ENCODE measurements around the gene DYNLT2. TPM values are rescaled to one million over a fixed set of nuclear protein-coding genes. Genes with fewer than 3 reads are reported as not detected.
"Not testable (repeated sequence)": the region's sequence is repeated elsewhere in the genome, so short reads cannot be mapped to it uniquely, and the experiment has no call there.

The DYNLT2 gene
- total RNA-seq, 1 donor from 2014 or later, result 0.73 TPM

GRCh38 chr6:169783971-169784820 lies 32.8 kb upstream of the DYNLT2 start:
- DNase-seq (ENCODE audit: low read depth, low spot score), result no peak

DNA sequence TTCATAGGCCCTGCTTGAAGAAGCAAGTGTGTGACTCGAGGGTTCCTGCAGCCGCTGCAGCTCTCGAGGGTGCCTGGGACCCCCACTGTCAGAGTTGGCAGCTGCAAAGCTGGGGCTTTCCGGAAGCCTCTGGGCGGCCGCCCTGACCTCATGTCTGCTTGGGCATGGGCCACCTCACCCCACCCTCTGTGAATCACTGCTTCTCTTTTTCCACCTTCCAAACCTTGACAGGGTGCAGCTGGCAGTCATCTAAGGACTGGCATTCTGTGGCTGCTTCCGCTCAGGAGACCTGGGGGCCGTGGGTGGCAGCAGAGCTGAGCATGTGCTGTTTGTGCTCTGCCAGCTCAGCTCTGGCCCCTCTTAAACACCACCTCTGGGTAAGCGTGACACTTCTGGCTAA lies 32.0 kb upstream of the DYNLT2 start:
- DNase-seq (ENCODE audit: low read depth, low spot score), result no peak

DNA sequence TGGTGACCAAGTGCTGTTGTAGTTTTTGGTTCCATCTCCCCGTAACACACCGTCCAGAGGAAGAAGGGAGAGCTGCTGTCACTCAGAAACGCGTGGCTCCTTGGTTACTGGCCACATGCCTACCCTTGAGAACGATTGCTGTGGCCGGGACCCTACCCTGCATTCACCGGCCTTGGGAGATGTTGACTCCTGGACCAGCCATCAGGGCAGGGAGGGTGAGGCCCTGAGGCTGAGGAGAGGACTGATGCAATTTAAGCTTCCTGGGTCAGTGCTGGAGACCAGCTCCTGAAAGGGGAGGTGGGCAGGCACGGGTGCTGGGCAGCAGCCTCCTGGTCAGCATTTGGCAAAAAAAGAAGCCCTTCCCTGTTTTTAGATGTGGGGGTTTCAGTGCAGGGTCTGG lies 31.6 kb upstream of the DYNLT2 start:
- no peak for DNase-seq (ENCODE audit: low read depth, low spot score)

- DNase-seq (ENCODE audit: low read depth, low spot score), result no peak
Measured at GRCh38 chr6:169780571-169781091, 29.3 kb upstream of the DYNLT2 start.

DNA sequence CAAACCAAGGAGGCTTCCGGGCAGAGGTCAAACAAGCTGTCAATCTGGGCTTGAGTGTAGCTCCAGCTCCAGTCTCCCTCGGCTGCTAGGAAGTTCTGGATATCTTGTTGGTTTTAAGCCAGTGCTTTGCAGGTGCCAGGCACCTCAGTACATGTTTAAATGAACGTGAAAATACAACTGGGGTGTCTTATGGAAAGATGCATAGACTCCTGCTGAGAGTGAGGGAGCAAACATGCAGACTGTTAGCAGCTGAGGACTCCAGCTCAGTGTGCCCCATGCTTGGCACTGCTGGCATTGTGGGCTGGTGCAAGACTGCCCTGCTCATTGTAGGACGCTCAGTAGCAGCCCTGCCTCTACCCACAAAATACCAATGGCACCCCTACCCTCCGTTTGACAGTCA lies 28.5 kb upstream of the DYNLT2 start:
- DNase-seq (ENCODE audit: low read depth, low spot score), result no peak

- DNase-seq (ENCODE audit: low read depth, low spot score), result no peak
Measured at GRCh38 chr6:169779092-169779815, 27.9 kb upstream of the DYNLT2 start.

DNA sequence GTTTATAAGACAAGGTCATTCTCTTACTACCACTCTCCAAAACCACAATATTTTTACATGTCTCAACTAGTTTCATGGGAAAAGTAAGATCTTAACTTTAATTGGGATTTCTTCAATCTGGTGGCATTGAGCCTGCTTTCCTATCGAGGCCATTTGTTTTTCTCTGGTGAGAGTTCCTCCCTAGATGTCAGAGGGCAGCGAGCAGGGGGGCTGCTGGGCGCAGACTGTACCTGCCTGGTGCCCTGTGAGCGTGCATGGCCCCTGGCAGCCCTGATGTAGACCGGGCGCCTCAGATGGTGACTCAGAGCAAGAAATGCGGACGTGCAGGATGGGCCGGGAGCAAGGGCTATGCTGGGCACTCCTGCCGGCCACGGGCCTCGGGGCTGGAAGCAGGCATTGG lies 27.3 kb upstream of the DYNLT2 start:
- DNase-seq (ENCODE audit: low read depth, low spot score), result no peak

GRCh38 chr6:169777896-169778295 lies 26.5 kb upstream of the DYNLT2 start:
- DNase-seq (ENCODE audit: low read depth, low spot score), result no peak

DNA sequence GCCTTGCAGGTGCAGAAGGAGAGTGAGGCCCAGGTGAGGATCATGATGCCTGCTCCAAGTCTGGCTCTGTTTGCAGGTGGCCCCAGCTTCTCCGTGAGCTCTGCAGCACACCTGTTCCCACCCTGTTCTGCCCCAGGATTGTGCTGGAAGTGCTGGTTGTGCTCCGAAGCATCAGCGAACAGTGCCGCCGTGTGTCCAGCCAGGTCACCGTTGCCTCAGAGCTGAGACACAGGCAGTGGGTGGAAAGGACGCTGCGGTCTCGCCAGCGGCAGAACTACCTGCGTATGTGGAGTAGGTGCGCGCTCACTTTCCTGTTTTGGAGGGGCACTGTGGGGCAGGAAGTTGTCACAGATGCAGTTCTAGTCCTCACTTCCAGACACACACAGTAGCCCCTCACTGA lies 25.0 kb upstream of the DYNLT2 start:
- DNase-seq (ENCODE audit: low read depth, low spot score), result no peak

- DNase-seq (ENCODE audit: low read depth, low spot score), result no peak
Measured at GRCh38 chr6:169775321-169775720, 23.9 kb upstream of the DYNLT2 start.

- DNase-seq (ENCODE audit: low read depth, low spot score), result no peak
Measured at GRCh38 chr6:169774347-169774746, 23.0 kb upstream of the DYNLT2 start.

DNA sequence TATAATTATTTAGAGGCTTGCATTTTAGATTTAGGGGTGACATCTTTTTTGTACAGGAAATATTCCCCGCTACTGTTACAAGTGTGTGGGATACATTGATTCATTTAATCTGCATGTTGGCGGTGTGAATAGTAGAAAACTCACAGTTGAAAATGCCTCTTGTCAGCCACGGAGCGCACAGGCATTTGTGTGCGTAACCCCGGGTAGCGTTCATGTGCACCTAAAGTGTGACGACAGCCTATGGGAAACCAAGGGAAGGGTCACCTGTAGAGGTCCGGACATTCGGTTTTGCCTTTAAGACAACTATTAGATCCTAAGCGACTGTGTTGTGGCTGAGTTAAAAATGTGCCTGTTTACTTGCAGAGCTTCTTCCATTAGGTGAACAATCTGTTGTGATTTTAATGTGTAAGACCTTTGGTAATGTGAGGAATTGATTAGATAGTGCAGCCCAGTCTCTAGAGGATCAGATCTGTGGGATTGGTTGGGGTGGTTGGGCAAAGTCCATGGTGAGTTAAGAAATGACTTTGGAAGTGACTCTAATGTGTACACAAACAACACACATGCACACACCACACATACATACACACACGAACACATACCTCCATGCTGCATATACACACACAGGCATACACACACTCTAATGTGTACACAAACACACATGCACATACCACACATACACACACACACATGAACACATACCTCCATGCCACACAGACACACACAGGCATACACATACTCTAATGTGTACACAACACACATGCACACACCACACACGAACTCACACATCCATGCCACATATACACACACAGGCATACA lies 15.8 kb upstream of the DYNLT2 start:
- DNase-seq (ENCODE audit: low read depth, low spot score), result no peak

DNA sequence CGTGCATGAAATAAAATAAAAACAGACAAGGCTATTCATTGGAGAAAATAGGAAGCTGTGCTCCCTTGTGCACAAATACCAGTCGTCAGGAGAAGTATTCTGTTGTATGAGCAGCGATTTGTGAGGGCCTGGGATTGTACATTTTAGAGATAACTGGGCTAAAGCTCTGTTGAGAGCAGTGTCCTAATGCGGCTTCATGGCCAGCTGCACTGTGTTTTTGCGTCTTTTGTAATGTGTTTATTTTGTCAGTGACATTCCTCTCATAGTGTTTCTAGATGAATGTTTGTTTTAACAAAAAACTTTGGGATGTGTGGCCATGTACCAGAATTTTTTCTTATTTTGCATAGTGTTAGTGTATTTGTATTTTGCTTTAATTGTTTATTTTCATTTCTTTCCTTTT lies 14.9 kb upstream of the DYNLT2 start:
- DNase-seq (ENCODE audit: low read depth, low spot score), result no peak

DNA sequence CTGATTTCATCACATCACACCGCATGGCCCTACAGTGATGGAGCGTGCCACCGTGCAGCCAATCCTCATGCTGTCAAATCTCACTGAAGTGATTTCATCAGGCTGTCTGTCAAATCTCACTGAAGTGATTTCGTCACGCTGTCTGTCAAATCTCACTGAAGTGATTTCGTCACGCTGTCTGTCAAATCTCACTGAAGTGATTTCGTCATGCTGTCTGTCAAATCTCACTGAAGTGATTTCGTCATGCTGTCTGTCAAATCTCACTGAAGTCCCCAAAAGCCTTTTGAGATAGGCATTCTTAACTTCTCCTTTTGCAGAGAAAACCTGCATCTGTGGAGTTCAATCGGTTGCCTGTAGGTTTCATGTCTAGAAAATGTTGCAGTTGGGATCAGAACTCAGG lies 14.4 kb upstream of the DYNLT2 start:
- DNase-seq (ENCODE audit: low read depth, low spot score), result not testable (repeated sequence)

DNA sequence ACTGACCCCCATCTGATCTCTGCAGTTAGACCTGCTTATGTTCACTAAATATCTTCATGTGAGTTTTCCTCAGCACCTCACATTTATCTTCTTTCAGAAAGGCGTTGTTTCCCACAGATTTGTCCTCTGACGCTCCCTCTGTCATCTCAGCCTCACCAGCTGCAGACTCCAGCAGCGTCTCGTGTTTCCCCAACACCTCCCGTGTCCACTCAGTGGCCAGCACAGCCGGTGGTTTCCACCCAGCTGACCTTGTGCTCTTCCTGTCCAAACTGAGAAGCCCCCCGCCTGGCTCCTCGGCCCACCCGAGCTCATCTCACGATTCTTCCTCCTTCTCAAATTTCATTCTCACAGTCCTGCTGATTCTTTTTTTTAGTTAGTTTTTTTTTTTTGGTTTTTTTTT lies 12.5 kb upstream of the DYNLT2 start:
- no peak for DNase-seq (ENCODE audit: low read depth, low spot score)

DNA sequence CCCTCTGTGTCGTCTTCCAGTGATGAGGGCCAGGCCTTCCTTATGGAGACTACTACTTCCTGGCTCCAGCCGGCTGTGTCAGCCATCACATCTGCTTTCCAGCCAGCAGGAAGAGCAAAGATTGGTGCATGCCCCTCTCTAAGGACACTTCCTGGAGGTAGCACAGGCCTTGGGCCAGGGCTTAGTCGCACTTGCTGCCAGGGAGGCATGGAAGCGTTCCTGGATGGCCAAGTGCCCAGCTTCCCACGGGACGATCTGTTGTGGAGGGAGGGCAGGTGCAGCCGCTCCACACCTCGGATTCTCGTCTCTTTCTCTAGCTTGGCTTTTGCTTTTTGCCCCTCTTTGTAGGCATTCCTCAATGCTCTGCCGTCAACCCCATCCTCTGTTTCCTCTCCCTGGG lies 11.9 kb upstream of the DYNLT2 start:
- no peak for DNase-seq (ENCODE audit: low read depth, low spot score)

- DNase-seq (ENCODE audit: low read depth, low spot score), result no peak
Measured at GRCh38 chr6:169755162-169755561, 3.8 kb upstream of the DYNLT2 start.

- DNase-seq (ENCODE audit: low read depth, low spot score), result no peak
Measured at GRCh38 chr6:169752074-169752623, 777 bp upstream of the DYNLT2 start.

GRCh38 chr6:169746556-169746955 lies 4.8 kb downstream of the DYNLT2 start:
- DNase-seq (ENCODE audit: low read depth, low spot score), result no peak

- DNase-seq (ENCODE audit: low read depth, low spot score), result no peak
Measured at GRCh38 chr6:169745405-169745804, 6.0 kb downstream of the DYNLT2 start.

DNA sequence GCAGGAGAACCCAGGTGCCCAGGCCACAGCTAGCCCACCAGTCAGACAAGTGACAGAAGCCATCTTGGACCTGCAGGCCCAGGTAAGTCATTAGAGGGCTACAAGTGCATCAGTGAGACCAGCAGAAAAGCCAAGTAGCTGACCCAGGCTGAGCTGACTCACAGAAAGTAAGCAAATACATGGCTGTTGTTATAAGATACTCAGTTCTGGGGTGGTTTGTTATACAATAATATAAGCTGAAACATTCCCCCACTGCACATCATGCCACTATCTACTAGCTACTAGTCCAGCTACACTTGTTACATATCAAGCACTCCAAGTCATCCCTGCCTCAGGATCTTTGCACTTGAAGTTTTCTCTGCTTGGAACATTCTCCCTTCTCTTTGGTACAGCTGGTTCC lies 10.0 kb downstream of the DYNLT2 start:
- DNase-seq (ENCODE audit: low read depth, low spot score), result no peak
